ENCODE data around the gene KIF21B. TPM values are rescaled to one million over a fixed set of nuclear protein-coding genes. Genes with fewer than 3 reads are reported as not detected.

KIF21B gene
- total RNA-seq, 1 experiment from 2014 or later = 0.60 TPM

- intact Hi-C loops (cut with micrococcal nuclease; ENCODE audit: unreplicated experiment) = loop anchor here (5.0 kb wide), 2 partner anchors 413 to 483 kb away; no protein-coding TSS in a partner anchor
- ChIA-PET POLR2A (ENCODE audit: low non-redundant PET) (no interaction called here), CTCF (no interaction called here)
Measured at GRCh38 chr1:201039876-201040275, 16.4 kb upstream of the KIF21B start.

DNA sequence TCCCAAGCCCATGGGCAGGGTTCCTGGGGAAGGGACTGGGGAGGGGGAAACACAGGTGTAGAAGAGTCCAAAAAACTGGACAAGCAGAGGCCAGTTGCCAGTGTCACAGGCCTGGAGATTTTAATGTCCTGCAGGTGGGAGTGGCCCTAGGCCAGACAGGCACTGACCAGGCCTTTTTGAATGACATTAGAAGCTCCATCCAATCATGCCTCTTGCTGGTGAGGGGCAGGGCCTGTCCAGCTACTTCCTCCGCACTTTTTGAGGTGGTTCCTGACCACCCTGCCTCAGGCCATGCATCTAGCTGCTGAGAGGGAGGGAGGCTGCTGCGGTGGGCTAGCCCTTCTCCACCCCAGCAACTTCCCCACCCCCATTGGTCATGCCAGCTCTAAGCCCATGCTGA lies 15.9 kb upstream of the KIF21B start:
- DNase-seq (ENCODE audit: low spot score) = no peak
- intact Hi-C loops (cut with micrococcal nuclease; ENCODE audit: unreplicated experiment) = no loop called here
- no peak overlapping the region for H3K4me3 ChIP-seq (ENCODE audit: low read depth, low read length, poor library complexity, severe bottlenecking)
- ChIA-PET CTCF (no interaction called here), POLR2A (ENCODE audit: low non-redundant PET) (no interaction called here)
- H3K9me3 ChIP-seq (ENCODE audit: low read depth, low read length, poor library complexity, severe bottlenecking) = no peaks in the 10 kb centered on the region
- H3K27ac ChIP-seq (ENCODE audit: low read depth, low read length, poor library complexity, severe bottlenecking) = no peak overlapping the region
- H3K27me3 ChIP-seq (replicated peaks; ENCODE audit: insufficient read depth, low read depth, low read length, poor library complexity) = no peaks in the 10 kb centered on the region
- no peaks in the 10 kb centered on the region for H3K36me3 ChIP-seq (ENCODE audit: insufficient read depth, low read length, poor library complexity, severe bottlenecking)
- no TSS peak for BruUV-seq (replicated peaks)
- TF ChIP-seq EZH2 (IDR thresholded peaks at IDR 0.05; ENCODE audit: borderline replicate concordance, low read depth, low read length, poor library complexity, severe bottlenecking) = no peak
- TF ChIP-seq, protein P1, sequence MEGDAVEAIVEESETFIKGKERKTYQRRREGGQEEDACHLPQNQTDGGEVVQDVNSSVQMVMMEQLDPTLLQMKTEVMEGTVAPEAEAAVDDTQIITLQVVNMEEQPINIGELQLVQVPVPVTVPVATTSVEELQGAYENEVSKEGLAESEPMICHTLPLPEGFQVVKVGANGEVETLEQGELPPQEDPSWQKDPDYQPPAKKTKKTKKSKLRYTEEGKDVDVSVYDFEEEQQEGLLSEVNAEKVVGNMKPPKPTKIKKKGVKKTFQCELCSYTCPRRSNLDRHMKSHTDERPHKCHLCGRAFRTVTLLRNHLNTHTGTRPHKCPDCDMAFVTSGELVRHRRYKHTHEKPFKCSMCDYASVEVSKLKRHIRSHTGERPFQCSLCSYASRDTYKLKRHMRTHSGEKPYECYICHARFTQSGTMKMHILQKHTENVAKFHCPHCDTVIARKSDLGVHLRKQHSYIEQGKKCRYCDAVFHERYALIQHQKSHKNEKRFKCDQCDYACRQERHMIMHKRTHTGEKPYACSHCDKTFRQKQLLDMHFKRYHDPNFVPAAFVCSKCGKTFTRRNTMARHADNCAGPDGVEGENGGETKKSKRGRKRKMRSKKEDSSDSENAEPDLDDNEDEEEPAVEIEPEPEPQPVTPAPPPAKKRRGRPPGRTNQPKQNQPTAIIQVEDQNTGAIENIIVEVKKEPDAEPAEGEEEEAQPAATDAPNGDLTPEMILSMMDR (conservative IDR thresholded peaks at IDR 0.05; ENCODE audit: low read depth, low read length) = no peak
- H3K4me1 ChIP-seq (ENCODE audit: insufficient read depth, low read length, poor library complexity, severe bottlenecking) = no peaks in the 10 kb centered on the region

More at GRCh38 chr1:201039876-201040275, 16.4 kb upstream of the KIF21B start:
- Histone ChIP-seq H3K4me1 (ENCODE audit: insufficient read depth, low read length, poor library complexity, severe bottlenecking) (no peaks in the 10 kb centered on the region), H3K27ac (ENCODE audit: low read depth, low read length, poor library complexity, severe bottlenecking) (no peak overlapping the region), H3K4me3 (ENCODE audit: low read depth, low read length, poor library complexity, severe bottlenecking) (no peak overlapping the region), H3K36me3 (ENCODE audit: insufficient read depth, low read length, poor library complexity, severe bottlenecking) (no peaks in the 10 kb centered on the region), H3K27me3 (replicated peaks; ENCODE audit: insufficient read depth, low read depth, low read length, poor library complexity) (no peaks in the 10 kb centered on the region), H3K9me3 (ENCODE audit: low read depth, low read length, poor library complexity, severe bottlenecking) (no peaks in the 10 kb centered on the region)
- DNase-seq (ENCODE audit: low spot score) = no peak
- TF ChIP-seq EZH2 (IDR thresholded peaks at IDR 0.05; ENCODE audit: borderline replicate concordance, low read depth, low read length, poor library complexity, severe bottlenecking) = no peak
- TF ChIP-seq, protein P1 (conservative IDR thresholded peaks at IDR 0.05; ENCODE audit: low read depth, low read length) = no peak
- BruUV-seq (replicated peaks) = no TSS peak

DNA sequence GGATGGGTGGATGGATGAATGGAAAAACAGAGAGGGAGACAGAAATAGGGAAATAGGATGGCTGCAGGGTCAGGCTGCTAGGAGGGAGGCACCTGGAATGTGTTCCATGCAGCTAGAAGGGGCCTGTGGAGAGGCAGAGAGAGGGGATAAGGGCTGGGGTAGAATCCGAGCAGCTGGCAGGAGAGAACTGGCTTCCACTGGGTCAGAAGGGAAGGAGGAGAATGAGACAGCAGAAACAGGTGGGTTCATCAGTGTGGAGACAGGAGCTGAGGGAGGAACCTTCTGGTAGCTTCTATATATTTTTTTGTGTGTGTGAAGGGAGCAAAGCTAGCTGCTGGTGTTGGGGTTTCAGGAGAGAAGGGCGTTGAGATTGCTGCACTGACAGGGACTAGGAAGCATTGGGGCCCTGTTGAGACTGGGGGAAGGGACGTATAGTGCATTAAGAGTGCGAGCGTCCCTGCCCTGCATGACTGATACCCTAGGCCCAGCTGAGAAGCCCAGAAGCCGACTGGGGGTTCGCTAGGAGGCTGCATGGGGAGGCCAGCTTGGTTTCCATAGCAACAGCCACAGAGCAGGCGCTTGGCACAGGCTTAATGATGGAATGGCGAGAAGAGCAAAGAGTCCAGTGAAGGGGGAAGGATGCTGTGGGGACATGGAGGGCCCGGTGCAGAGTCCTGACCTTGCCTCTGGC lies 14.8 kb upstream of the KIF21B start:
- no peak for DNase-seq (ENCODE audit: low spot score)
- ChIA-PET POLR2A (ENCODE audit: low non-redundant PET) (no interaction called here), CTCF (interaction anchor here (0.7 kb wide), 1 partner anchor 263 kb away, joined by 7 read pairs; no protein-coding TSS in a partner anchor)
- Histone ChIP-seq H3K9me3 (ENCODE audit: low read depth, low read length, poor library complexity, severe bottlenecking) (no peaks in the 10 kb centered on the region), H3K4me3 (ENCODE audit: low read depth, low read length, poor library complexity, severe bottlenecking) (no peak overlapping the region), H3K27me3 (replicated peaks; ENCODE audit: insufficient read depth, low read depth, low read length, poor library complexity) (no peaks in the 10 kb centered on the region), H3K36me3 (ENCODE audit: insufficient read depth, low read length, poor library complexity, severe bottlenecking) (no peaks in the 10 kb centered on the region), H3K27ac (ENCODE audit: low read depth, low read length, poor library complexity, severe bottlenecking) (no peak overlapping the region), H3K4me1 (ENCODE audit: insufficient read depth, low read length, poor library complexity, severe bottlenecking) (no peaks in the 10 kb centered on the region)
- intact Hi-C loops (cut with micrococcal nuclease; ENCODE audit: unreplicated experiment) = no loop called here
- BruUV-seq (replicated peaks) = no TSS peak
- TF ChIP-seq, protein P1 (conservative IDR thresholded peaks at IDR 0.05; ENCODE audit: low read depth, low read length) = no peak
- no peak for TF ChIP-seq EZH2 (IDR thresholded peaks at IDR 0.05; ENCODE audit: borderline replicate concordance, low read depth, low read length, poor library complexity, severe bottlenecking)

Measured in A673 (cell line).